ENCODE data around the gene DENND1B. TPM values are rescaled to one million over a fixed set of nuclear protein-coding genes. Genes with fewer than 3 reads are reported as not detected.

DENND1B gene
- total and polyA plus RNA-seq, 2 donors (not counting 1 experiment from before 2014, with no cell fraction given): 4.3 to 25.4 TPM

DNA sequence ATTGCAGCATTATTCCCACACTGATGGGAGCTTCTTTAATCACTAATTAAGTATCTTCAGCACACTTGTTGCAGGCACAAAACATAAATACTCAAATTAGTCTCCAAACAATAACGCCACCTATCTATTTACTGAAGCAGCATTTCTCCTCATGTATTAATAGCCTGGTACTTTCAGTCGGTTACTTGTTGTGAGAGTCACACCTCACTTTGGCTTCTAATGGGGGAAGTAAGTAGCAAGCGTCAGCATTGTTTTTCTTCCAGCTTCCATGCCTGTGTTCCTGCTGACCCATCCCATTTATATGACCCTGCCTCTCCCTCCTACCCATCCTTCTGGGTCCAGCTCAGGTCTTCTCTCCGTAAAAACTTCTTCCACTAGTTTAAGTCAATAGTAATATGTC lies 31.9 kb upstream of the DENND1B start:
- WGBS (ENCODE audit: insufficient coverage): no CpG with 5 or more reads among the region's 4 CpGs
- intact Hi-C loops (cut with micrococcal nuclease): no loop called here
- H4K20me1 ChIP-seq (ENCODE audit: control insufficient read depth, insufficient read depth, low read length, poor library complexity, severe bottlenecking): no peaks in the 10 kb centered on the region
- no peak overlapping the region for H3K27ac ChIP-seq (ENCODE audit: low read length in 2 of 2)
- no peak overlapping the region for H2AFZ ChIP-seq (ENCODE audit: insufficient read depth, low read depth, low read length, poor library complexity, severe bottlenecking)
- H3K9ac ChIP-seq (ENCODE audit: low read length): no peak overlapping the region
- H3K4me2 ChIP-seq (replicated peaks; ENCODE audit: low read depth, low read length, poor library complexity, severe bottlenecking): no peak overlapping the region
- no peak overlapping the region for H3K4me3 ChIP-seq (ENCODE audit: control extremely low read depth in 1 of 5, extremely low read depth in 1 of 5, insufficient read depth in 1 of 5, low read depth in 2 of 5, low read length in 4 of 5)
- ATAC-seq (ENCODE audit: low read depth): no peak
- no peaks in the 10 kb centered on the region for H3K4me1 ChIP-seq (ENCODE audit: control insufficient read depth in 2 of 2, insufficient read depth in 2 of 2, low read length in 2 of 2)
- no peak overlapping the region for H3K4me3 Mint-ChIP-seq
- H3K4me1 Mint-ChIP-seq: peaks cover 9% of the 10 kb centered on the region
- H3K36me3 ChIP-seq (replicated peaks in 1 of 2; ENCODE audit: control extremely low read depth in 1 of 2, control insufficient read depth in 1 of 2, extremely low read depth in 1 of 2, insufficient read depth in 2 of 2, low read length in 1 of 2): no peaks in the 10 kb centered on the region
- TF ChIP-seq EZH2 (IDR thresholded peaks at IDR 0.05; ENCODE audit: borderline replicate concordance, insufficient read depth, low read depth, low read length, poor library complexity, severe bottlenecking): no peak
- TF ChIP-seq, protein P1, sequence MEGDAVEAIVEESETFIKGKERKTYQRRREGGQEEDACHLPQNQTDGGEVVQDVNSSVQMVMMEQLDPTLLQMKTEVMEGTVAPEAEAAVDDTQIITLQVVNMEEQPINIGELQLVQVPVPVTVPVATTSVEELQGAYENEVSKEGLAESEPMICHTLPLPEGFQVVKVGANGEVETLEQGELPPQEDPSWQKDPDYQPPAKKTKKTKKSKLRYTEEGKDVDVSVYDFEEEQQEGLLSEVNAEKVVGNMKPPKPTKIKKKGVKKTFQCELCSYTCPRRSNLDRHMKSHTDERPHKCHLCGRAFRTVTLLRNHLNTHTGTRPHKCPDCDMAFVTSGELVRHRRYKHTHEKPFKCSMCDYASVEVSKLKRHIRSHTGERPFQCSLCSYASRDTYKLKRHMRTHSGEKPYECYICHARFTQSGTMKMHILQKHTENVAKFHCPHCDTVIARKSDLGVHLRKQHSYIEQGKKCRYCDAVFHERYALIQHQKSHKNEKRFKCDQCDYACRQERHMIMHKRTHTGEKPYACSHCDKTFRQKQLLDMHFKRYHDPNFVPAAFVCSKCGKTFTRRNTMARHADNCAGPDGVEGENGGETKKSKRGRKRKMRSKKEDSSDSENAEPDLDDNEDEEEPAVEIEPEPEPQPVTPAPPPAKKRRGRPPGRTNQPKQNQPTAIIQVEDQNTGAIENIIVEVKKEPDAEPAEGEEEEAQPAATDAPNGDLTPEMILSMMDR (IDR thresholded peaks at IDR 0.05): no peak
- H3K27me3 Mint-ChIP-seq: no peaks in the 10 kb centered on the region
- peaks cover 0 to under 1% (median 0%) of the 10 kb centered on the region in 3 donors for H3K9me3 ChIP-seq (ENCODE audit: control extremely low read depth in 1 of 3, control insufficient read depth in 2 of 3, insufficient read depth in 1 of 3, low read length in 2 of 3)
- H3K27ac Mint-ChIP-seq: no peak overlapping the region
- ChIA-PET POLR2A (no interaction called here), CTCF (interaction anchor here (1.6 kb wide), 1 partner anchor 62 kb away, joined by 4 read pairs; no protein-coding TSS in a partner anchor)
- no peaks in the 10 kb centered on the region for H3K9me3 Mint-ChIP-seq (ENCODE audit: insufficient read depth)
- H3K79me2 ChIP-seq (ENCODE audit: control insufficient read depth, insufficient read depth, low read length): no peaks in the 10 kb centered on the region
- no peaks in the 10 kb centered on the region for H3K27me3 ChIP-seq (replicated peaks in 1 of 4; ENCODE audit: control extremely low read depth in 1 of 4, control insufficient read depth in 3 of 4, insufficient read depth in 4 of 4, low read length in 3 of 4)
- DNase-seq: no peak

DNA sequence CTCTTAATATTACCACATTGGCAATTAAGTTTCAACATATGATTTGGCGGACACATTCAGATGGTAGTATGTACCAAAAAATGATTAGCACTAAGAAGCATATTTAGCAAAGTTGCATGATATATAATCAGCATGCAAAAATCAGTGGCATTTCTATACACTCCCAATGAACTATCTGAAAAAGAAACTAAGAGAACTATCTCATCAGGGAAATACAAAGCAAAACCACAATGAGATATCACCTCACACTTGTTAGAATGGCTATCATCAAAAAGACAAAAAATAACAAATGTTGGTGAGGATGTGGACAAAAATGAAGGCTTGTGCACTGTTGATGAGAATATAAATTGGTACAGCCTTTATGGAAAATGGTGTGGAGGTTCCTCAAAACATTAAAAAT lies 31.4 kb upstream of the DENND1B start:
- Histone ChIP-seq H4K20me1 (ENCODE audit: control insufficient read depth, insufficient read depth, low read length, poor library complexity, severe bottlenecking) (no peaks in the 10 kb centered on the region), H3K36me3 (replicated peaks in 1 of 2; ENCODE audit: control extremely low read depth in 1 of 2, control insufficient read depth in 1 of 2, extremely low read depth in 1 of 2, insufficient read depth in 2 of 2, low read length in 1 of 2) (no peaks in the 10 kb centered on the region), H3K9ac (ENCODE audit: low read length) (no peak overlapping the region), H3K4me1 (ENCODE audit: control insufficient read depth in 2 of 2, insufficient read depth in 2 of 2, low read length in 2 of 2) (no peaks in the 10 kb centered on the region), H3K9me3 (ENCODE audit: control extremely low read depth in 1 of 3, control insufficient read depth in 2 of 3, insufficient read depth in 1 of 3, low read length in 2 of 3) (peaks cover 0 to 5% (median 4%) of the 10 kb centered on the region in 3 donors), H3K4me3 (ENCODE audit: control extremely low read depth in 1 of 5, extremely low read depth in 1 of 5, insufficient read depth in 1 of 5, low read depth in 2 of 5, low read length in 4 of 5) (no peak overlapping the region), H3K27ac (ENCODE audit: low read length in 2 of 2) (no peak overlapping the region), H2AFZ (ENCODE audit: insufficient read depth, low read depth, low read length, poor library complexity, severe bottlenecking) (no peak overlapping the region), H3K4me2 (replicated peaks; ENCODE audit: low read depth, low read length, poor library complexity, severe bottlenecking) (no peak overlapping the region), H3K27me3 (replicated peaks in 1 of 4; ENCODE audit: control extremely low read depth in 1 of 4, control insufficient read depth in 3 of 4, insufficient read depth in 4 of 4, low read length in 3 of 4) (no peaks in the 10 kb centered on the region), H3K79me2 (ENCODE audit: control insufficient read depth, insufficient read depth, low read length) (no peaks in the 10 kb centered on the region)
- intact Hi-C loops (cut with micrococcal nuclease): no loop called here
- Mint-ChIP-seq H3K9me3 (ENCODE audit: insufficient read depth) (no peaks in the 10 kb centered on the region), H3K4me3 (no peak overlapping the region), H3K27ac (no peak overlapping the region), H3K27me3 (no peaks in the 10 kb centered on the region), H3K4me1 (peaks cover 9% of the 10 kb centered on the region)
- CTCF ChIA-PET: interaction anchor here (1.6 kb wide), 1 partner anchor 62 kb away, joined by 4 read pairs; no protein-coding TSS in a partner anchor
- no peak for TF ChIP-seq EZH2 (IDR thresholded peaks at IDR 0.05; ENCODE audit: borderline replicate concordance, insufficient read depth, low read depth, low read length, poor library complexity, severe bottlenecking)
- TF ChIP-seq, protein P1 (IDR thresholded peaks at IDR 0.05): no peak
- no peak for ATAC-seq (ENCODE audit: low read depth)
- WGBS (ENCODE audit: insufficient coverage): no CpG with 5 or more reads among the region's 1 CpG
- POLR2A ChIA-PET: no interaction called here
- no peak for DNase-seq
